ENCODE measurements around the gene GSTA2. TPM values are rescaled to one million over a fixed set of nuclear protein-coding genes. Genes with fewer than 3 reads are reported as not detected.

The GSTA2 gene
- total RNA-seq, 1 donor from 2014 or later: not detected

- Mint-ChIP-seq H3K4me1 (ENCODE audit: unreplicated experiment) (peaks cover 20% of the 10 kb centered on the region), H3K27me3 (ENCODE audit: unreplicated experiment) (peaks cover 2% of the 10 kb centered on the region), H3K36me3 (ENCODE audit: low read depth, unreplicated experiment) (no peaks in the 10 kb centered on the region), H3K9me3 (ENCODE audit: unreplicated experiment) (no peaks in the 10 kb centered on the region), H3K27ac (ENCODE audit: unreplicated experiment) (peak overlapping the region; percentile 85), H3K4me3 (ENCODE audit: unreplicated experiment) (no peak overlapping the region)
- TF ChIP-seq, protein P1, sequence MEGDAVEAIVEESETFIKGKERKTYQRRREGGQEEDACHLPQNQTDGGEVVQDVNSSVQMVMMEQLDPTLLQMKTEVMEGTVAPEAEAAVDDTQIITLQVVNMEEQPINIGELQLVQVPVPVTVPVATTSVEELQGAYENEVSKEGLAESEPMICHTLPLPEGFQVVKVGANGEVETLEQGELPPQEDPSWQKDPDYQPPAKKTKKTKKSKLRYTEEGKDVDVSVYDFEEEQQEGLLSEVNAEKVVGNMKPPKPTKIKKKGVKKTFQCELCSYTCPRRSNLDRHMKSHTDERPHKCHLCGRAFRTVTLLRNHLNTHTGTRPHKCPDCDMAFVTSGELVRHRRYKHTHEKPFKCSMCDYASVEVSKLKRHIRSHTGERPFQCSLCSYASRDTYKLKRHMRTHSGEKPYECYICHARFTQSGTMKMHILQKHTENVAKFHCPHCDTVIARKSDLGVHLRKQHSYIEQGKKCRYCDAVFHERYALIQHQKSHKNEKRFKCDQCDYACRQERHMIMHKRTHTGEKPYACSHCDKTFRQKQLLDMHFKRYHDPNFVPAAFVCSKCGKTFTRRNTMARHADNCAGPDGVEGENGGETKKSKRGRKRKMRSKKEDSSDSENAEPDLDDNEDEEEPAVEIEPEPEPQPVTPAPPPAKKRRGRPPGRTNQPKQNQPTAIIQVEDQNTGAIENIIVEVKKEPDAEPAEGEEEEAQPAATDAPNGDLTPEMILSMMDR (IDR thresholded peaks at IDR 0.05; ENCODE audit: unreplicated experiment): no peak
- no peak for DNase-seq (ENCODE audit: low spot score)
Measured at GRCh38 chr6:52725535-52726192, 37.6 kb downstream of the GSTA2 start.

DNA sequence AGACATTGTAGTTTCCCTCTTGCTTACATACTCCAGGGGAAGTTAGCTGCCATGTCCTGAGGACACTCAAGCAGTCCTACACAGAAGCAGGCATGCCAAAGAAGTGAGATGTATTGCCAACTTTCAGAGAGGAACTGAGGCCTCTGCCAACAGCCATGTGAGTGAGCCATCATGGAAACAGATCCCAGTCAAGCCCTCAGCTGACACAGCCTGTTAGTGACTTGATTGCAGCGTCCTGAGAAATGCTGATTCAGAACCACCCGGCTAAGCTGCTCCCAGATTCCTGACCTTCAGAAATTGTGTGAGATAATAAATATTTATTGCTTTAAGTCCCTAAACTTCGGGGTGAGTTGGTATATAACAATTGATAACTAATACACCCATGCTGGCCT is 38.1 kb downstream of the GSTA2 start:
- H3K4me1 Mint-ChIP-seq (ENCODE audit: unreplicated experiment): peaks cover 20% of the 10 kb centered on the region
- H3K27me3 Mint-ChIP-seq (ENCODE audit: unreplicated experiment): peaks cover 2% of the 10 kb centered on the region
- H3K4me3 Mint-ChIP-seq (ENCODE audit: unreplicated experiment): no peak overlapping the region
- TF ChIP-seq, protein P1 (IDR thresholded peaks at IDR 0.05; ENCODE audit: unreplicated experiment): no peak
- DNase-seq (ENCODE audit: low spot score): no peak
- H3K9me3 Mint-ChIP-seq (ENCODE audit: unreplicated experiment): no peaks in the 10 kb centered on the region
- peak overlapping the region; percentile 85 for H3K27ac Mint-ChIP-seq (ENCODE audit: unreplicated experiment)
- no peaks in the 10 kb centered on the region for H3K36me3 Mint-ChIP-seq (ENCODE audit: low read depth, unreplicated experiment)

DNA sequence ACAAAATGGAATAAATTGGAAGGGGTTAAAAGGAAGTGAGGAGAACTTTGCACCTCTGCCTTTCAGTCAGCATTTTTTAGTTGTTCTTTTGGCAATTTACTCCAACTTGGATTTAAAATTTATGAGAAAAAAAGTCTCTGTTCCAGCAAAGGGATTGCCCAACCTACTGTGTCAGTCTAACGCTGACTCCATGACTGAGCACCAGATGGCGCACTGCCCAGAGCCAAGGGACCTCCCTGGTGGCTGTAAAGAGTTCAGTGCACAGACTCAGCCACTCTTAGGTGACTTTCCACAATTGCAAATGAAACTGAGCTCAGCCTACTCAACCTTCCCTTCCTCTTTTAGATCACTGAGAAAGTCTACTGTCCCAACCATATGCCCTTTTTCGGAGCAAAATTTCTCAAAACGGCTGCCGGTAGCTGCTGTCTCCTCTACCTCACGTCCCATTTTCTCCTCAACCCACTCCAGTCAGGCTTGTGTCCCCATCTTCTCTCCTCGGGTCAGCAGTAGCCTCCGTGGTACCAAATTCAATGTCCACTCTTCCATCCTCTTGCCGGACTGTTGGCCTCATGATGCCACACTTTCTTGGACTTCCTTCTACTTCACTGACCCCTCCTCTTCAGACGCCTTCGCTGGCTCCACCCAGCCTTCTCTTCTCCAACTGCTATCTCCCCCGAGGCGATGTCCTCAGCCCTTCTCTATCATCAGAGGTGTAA is 38.7 kb downstream of the GSTA2 start:
- Mint-ChIP-seq H3K4me3 (ENCODE audit: unreplicated experiment) (no peak overlapping the region), H3K4me1 (ENCODE audit: unreplicated experiment) (peaks cover 20% of the 10 kb centered on the region), H3K9me3 (ENCODE audit: unreplicated experiment) (no peaks in the 10 kb centered on the region), H3K27me3 (ENCODE audit: unreplicated experiment) (no peaks in the 10 kb centered on the region), H3K27ac (ENCODE audit: unreplicated experiment) (no peak overlapping the region), H3K36me3 (ENCODE audit: low read depth, unreplicated experiment) (no peaks in the 10 kb centered on the region)
- TF ChIP-seq, protein P1 (IDR thresholded peaks at IDR 0.05; ENCODE audit: unreplicated experiment): peak; percentile 31
- DNase-seq (ENCODE audit: low spot score): peak; percentile 52

DNA sequence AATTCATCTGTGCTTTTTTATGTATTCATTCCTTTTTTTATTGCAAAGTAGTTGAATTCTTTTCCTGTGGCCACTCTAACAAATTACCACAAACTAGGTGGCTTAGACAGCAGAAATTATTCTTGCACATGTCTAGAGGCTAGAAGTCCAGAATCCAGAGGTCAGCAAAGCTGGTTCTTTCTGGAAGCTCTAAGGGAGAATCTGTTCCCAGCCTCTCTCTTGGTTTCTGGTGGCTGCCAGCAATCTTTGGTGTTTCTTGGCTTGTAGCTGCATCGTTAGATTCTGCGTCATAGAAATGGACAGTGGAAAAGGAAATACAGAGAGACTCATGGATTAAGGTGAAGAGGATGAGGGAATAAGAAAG is 39.3 kb downstream of the GSTA2 start:
- H3K4me3 Mint-ChIP-seq (ENCODE audit: unreplicated experiment): no peak overlapping the region
- H3K4me1 Mint-ChIP-seq (ENCODE audit: unreplicated experiment): peaks cover 20% of the 10 kb centered on the region
- TF ChIP-seq, protein P1 (IDR thresholded peaks at IDR 0.05; ENCODE audit: unreplicated experiment): no peak
- H3K36me3 Mint-ChIP-seq (ENCODE audit: low read depth, unreplicated experiment): no peaks in the 10 kb centered on the region
- no peak overlapping the region for H3K27ac Mint-ChIP-seq (ENCODE audit: unreplicated experiment)
- no peak for DNase-seq (ENCODE audit: low spot score)
- no peaks in the 10 kb centered on the region for H3K27me3 Mint-ChIP-seq (ENCODE audit: unreplicated experiment)
- no peaks in the 10 kb centered on the region for H3K9me3 Mint-ChIP-seq (ENCODE audit: unreplicated experiment)

GRCh38 chr6:52720321-52720720 is 43.0 kb downstream of the GSTA2 start:
- DNase-seq (ENCODE audit: low spot score): no peak
- Mint-ChIP-seq H3K27me3 (ENCODE audit: unreplicated experiment) (no peaks in the 10 kb centered on the region), H3K36me3 (ENCODE audit: low read depth, unreplicated experiment) (no peaks in the 10 kb centered on the region), H3K4me1 (ENCODE audit: unreplicated experiment) (peaks cover 7% of the 10 kb centered on the region), H3K27ac (ENCODE audit: unreplicated experiment) (no peak overlapping the region), H3K9me3 (ENCODE audit: unreplicated experiment) (no peaks in the 10 kb centered on the region), H3K4me3 (ENCODE audit: unreplicated experiment) (no peak overlapping the region)
- TF ChIP-seq, protein P1 (IDR thresholded peaks at IDR 0.05; ENCODE audit: unreplicated experiment): no peak
